ENCODE data around the gene FRAS1. TPM values are rescaled to one million over a fixed set of nuclear protein-coding genes. Genes with fewer than 3 reads are reported as not detected.

Gene FRAS1
- total RNA-seq, 1 donor from 2014 or later, result 24.6 TPM

GRCh38 chr4:78557841-78558240, 500.7 kb downstream of the FRAS1 start:
- Histone ChIP-seq H3K27me3 (ENCODE audit: insufficient read depth, low read length) (no peaks in the 10 kb centered on the region), H2AFZ (ENCODE audit: low read depth, low read length) (no peak overlapping the region), H3K9me3 (ENCODE audit: insufficient read depth, low read depth, low read length) (no peaks in the 10 kb centered on the region), H3K4me1 (ENCODE audit: insufficient read depth, low read length) (peaks cover 29% of the 10 kb centered on the region), H3K4me3 (ENCODE audit: insufficient read depth, low read depth, low read length) (no peak overlapping the region), H3K27ac (ENCODE audit: low read depth, low read length) (no peak overlapping the region), H4K20me1 (ENCODE audit: insufficient read depth, low read length) (no peaks in the 10 kb centered on the region), H3K9ac (ENCODE audit: low read length) (no peak overlapping the region), H3K79me2 (ENCODE audit: insufficient read depth, low read length) (no peaks in the 10 kb centered on the region), H3K4me2 (ENCODE audit: low read length) (no peak overlapping the region), H3K36me3 (ENCODE audit: insufficient read depth, low read length) (no peaks in the 10 kb centered on the region)
- TF ChIP-seq CTCF (IDR thresholded peaks at IDR 0.05; ENCODE audit: insufficient read depth, low read depth, low read length) (no peak), EZH2 (IDR thresholded peaks at IDR 0.05; ENCODE audit: insufficient read depth, low read length) (no peak)
- peaks cover 6% of the 10 kb centered on the region for H3K36me3 Mint-ChIP-seq (ENCODE audit: low read depth, unreplicated experiment)
- no peak overlapping the region for H3K27ac Mint-ChIP-seq (ENCODE audit: unreplicated experiment)
- H3K27me3 Mint-ChIP-seq (ENCODE audit: low read depth, unreplicated experiment), result no peaks in the 10 kb centered on the region
- H3K4me1 Mint-ChIP-seq (ENCODE audit: low read depth, unreplicated experiment), result peaks cover 39% of the 10 kb centered on the region
- no peaks in the 10 kb centered on the region for H3K9me3 Mint-ChIP-seq (ENCODE audit: unreplicated experiment)
- no peak overlapping the region for H3K4me3 Mint-ChIP-seq (ENCODE audit: unreplicated experiment)
- FAIRE-seq (no peak), DNase-seq (ENCODE audit: low read depth) (no peak)

- Histone ChIP-seq H3K36me3 (ENCODE audit: insufficient read depth, low read length) (no peaks in the 10 kb centered on the region), H3K27me3 (ENCODE audit: insufficient read depth, low read length) (no peaks in the 10 kb centered on the region), H3K4me1 (ENCODE audit: insufficient read depth, low read length) (peaks cover 25% of the 10 kb centered on the region), H3K4me2 (ENCODE audit: low read length) (no peak overlapping the region), H3K79me2 (ENCODE audit: insufficient read depth, low read length) (no peaks in the 10 kb centered on the region), H3K9me3 (ENCODE audit: insufficient read depth, low read depth, low read length) (no peaks in the 10 kb centered on the region), H4K20me1 (ENCODE audit: insufficient read depth, low read length) (no peaks in the 10 kb centered on the region), H3K27ac (ENCODE audit: low read depth, low read length) (no peak overlapping the region), H3K9ac (ENCODE audit: low read length) (no peak overlapping the region), H2AFZ (ENCODE audit: low read depth, low read length) (no peak overlapping the region), H3K4me3 (ENCODE audit: insufficient read depth, low read depth, low read length) (no peak overlapping the region)
- H3K27me3 Mint-ChIP-seq (ENCODE audit: low read depth, unreplicated experiment), result no peaks in the 10 kb centered on the region
- H3K9me3 Mint-ChIP-seq (ENCODE audit: unreplicated experiment), result no peaks in the 10 kb centered on the region
- no peak overlapping the region for H3K4me3 Mint-ChIP-seq (ENCODE audit: unreplicated experiment)
- no peak for FAIRE-seq
- peak; percentile 30 for DNase-seq (ENCODE audit: low read depth)
- H3K36me3 Mint-ChIP-seq (ENCODE audit: low read depth, unreplicated experiment), result peaks cover 6% of the 10 kb centered on the region
- no peak overlapping the region for H3K27ac Mint-ChIP-seq (ENCODE audit: unreplicated experiment)
- peaks cover 38% of the 10 kb centered on the region for H3K4me1 Mint-ChIP-seq (ENCODE audit: low read depth, unreplicated experiment)
- no peak for TF ChIP-seq EZH2 (IDR thresholded peaks at IDR 0.05; ENCODE audit: insufficient read depth, low read length)
- TF ChIP-seq CTCF (IDR thresholded peaks at IDR 0.05; ENCODE audit: insufficient read depth, low read depth, low read length), result no peak
Measured at GRCh38 chr4:78558410-78558809, 501.3 kb downstream of the FRAS1 start.

GRCh38 chr4:78560296-78560963, 503.3 kb downstream of the FRAS1 start:
- Histone ChIP-seq H3K4me1 (ENCODE audit: insufficient read depth, low read length) (peaks cover 35% of the 10 kb centered on the region), H4K20me1 (ENCODE audit: insufficient read depth, low read length) (no peaks in the 10 kb centered on the region), H3K36me3 (ENCODE audit: insufficient read depth, low read length) (no peaks in the 10 kb centered on the region), H3K4me2 (ENCODE audit: low read length) (peak overlapping the region; percentile 62), H3K27me3 (ENCODE audit: insufficient read depth, low read length) (no peaks in the 10 kb centered on the region), H3K79me2 (ENCODE audit: insufficient read depth, low read length) (no peaks in the 10 kb centered on the region), H2AFZ (ENCODE audit: low read depth, low read length) (no peak overlapping the region), H3K4me3 (ENCODE audit: insufficient read depth, low read depth, low read length) (no peak overlapping the region), H3K9ac (ENCODE audit: low read length) (no peak overlapping the region), H3K9me3 (ENCODE audit: insufficient read depth, low read depth, low read length) (no peaks in the 10 kb centered on the region), H3K27ac (ENCODE audit: low read depth, low read length) (peak overlapping the region; percentile 68)
- no peaks in the 10 kb centered on the region for H3K27me3 Mint-ChIP-seq (ENCODE audit: low read depth, unreplicated experiment)
- DNase-seq (ENCODE audit: low read depth) (peak; percentile 95), FAIRE-seq (peak; percentile 76)
- H3K4me3 Mint-ChIP-seq (ENCODE audit: unreplicated experiment), result no peak overlapping the region
- H3K4me1 Mint-ChIP-seq (ENCODE audit: low read depth, unreplicated experiment), result peaks cover 43% of the 10 kb centered on the region
- H3K36me3 Mint-ChIP-seq (ENCODE audit: low read depth, unreplicated experiment), result peaks cover 4% of the 10 kb centered on the region
- TF ChIP-seq EZH2 (IDR thresholded peaks at IDR 0.05; ENCODE audit: insufficient read depth, low read length), result no peak
- H3K9me3 Mint-ChIP-seq (ENCODE audit: unreplicated experiment), result no peaks in the 10 kb centered on the region
- peak overlapping the region; percentile 89 for H3K27ac Mint-ChIP-seq (ENCODE audit: unreplicated experiment)
